Tibial nerve (tissue), 4 donors: ENCODE data around the gene PLCH2.

ENCODE experiments used
- EP300 ChIP-seq, 2 donors: sonication (generic); formaldehyde crosslinking; IDR thresholded peaks; one replicate each; pipeline ENCODE4 v1.6.1; 2017; ENCODE audit warnings: antibody characterized with exemption in 2 of 2, mild to moderate bottlenecking in 1 of 2
- TF ChIP-seq, protein P1 (sequence below), 5 experiments: fragments of 200-600 bp in 3 of 5; fragments of 450-650 bp in 2 of 5; sonication (generic) in 3 of 5; IDR thresholded peaks; one replicate each; pipeline ENCODE4 v1.5.1; 2016 to 2019; ENCODE audit warnings: antibody characterized with exemption in 5 of 5, mild to moderate bottlenecking in 3 of 5, moderate library complexity in 2 of 5

DNA sequence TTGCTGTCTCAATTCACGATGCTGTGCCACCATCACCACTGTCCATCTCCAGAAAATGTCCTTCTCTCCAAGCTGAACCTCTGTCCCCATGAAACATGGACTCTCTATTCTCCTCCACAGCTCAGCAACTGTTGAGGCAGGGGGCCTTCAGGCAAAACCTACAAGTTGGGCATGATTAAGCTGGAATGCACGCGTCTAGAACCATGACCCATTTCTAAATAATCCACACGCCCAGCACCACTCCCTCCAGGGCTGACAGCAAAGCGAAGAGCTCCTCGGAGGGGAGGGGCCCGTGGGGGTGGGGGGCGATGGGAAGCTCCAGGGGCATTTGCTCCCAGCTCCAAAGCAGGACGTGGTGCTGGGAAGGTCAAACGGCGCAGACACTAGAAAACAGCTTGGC lies 57.3 kb downstream of the PLCH2 start:
- TF ChIP-seq, protein P1, sequence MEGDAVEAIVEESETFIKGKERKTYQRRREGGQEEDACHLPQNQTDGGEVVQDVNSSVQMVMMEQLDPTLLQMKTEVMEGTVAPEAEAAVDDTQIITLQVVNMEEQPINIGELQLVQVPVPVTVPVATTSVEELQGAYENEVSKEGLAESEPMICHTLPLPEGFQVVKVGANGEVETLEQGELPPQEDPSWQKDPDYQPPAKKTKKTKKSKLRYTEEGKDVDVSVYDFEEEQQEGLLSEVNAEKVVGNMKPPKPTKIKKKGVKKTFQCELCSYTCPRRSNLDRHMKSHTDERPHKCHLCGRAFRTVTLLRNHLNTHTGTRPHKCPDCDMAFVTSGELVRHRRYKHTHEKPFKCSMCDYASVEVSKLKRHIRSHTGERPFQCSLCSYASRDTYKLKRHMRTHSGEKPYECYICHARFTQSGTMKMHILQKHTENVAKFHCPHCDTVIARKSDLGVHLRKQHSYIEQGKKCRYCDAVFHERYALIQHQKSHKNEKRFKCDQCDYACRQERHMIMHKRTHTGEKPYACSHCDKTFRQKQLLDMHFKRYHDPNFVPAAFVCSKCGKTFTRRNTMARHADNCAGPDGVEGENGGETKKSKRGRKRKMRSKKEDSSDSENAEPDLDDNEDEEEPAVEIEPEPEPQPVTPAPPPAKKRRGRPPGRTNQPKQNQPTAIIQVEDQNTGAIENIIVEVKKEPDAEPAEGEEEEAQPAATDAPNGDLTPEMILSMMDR (IDR thresholded peaks at IDR 0.05) = no peak
- no peak for TF ChIP-seq EP300 (IDR thresholded peaks at IDR 0.05)
